Breast epithelium (tissue), 4 donors: Measurements from ENCODE around the gene LINS1. TPM values are rescaled to one million over a fixed set of nuclear protein-coding genes. Genes with fewer than 3 reads are reported as not detected.

Experiments
- DNase-seq, 2 donors: peaks; one replicate each; pipeline ENCODE4 v3.0.0-alpha.2; 2019; ENCODE audit warnings: low spot score in 2 of 2
- H3K27ac ChIP-seq, 2 donors: fragments of 200-600 bp; sonication (generic) in 1 of 2; one replicate each; pipeline ENCODE4 v1.5.1; 2016 to 2019; ENCODE audit warnings: mild to moderate bottlenecking in 1 of 2
- H3K27me3 ChIP-seq, 2 donors: fragments of 200-600 bp; sonication (generic) in 1 of 2; one replicate each; pipeline versions ENCODE4 v1.5.1 to v1.6.0; 2017 to 2019; ENCODE audit warnings: control low read depth in 1 of 2, mild to moderate bottlenecking in 1 of 2
- H3K36me3 ChIP-seq: fragments of 200-600 bp; one replicate; pipeline ENCODE4 v1.5.1; 2019
- H3K4me1 ChIP-seq, 2 donors: fragments of 200-600 bp; sonication (generic); one replicate each; pipeline ENCODE4 v1.5.1; 2016 to 2019; ENCODE audit warnings: control low read depth in 1 of 2
- H3K4me3 ChIP-seq, 3 donors: fragments of 200-600 bp; sonication (generic); 1 replicate in 2 of 3; 2 replicates in 1 of 3; pipeline ENCODE4 v1.5.1; 2016 to 2019; ENCODE audit warnings: mild to moderate bottlenecking in 3 of 3, moderate library complexity in 2 of 3
- H3K9me3 ChIP-seq, 2 donors: fragments of 200-600 bp; sonication (generic) in 1 of 2; one replicate each; pipeline ENCODE4 v1.5.1; 2016 to 2019; ENCODE audit warnings: control low read depth in 1 of 2
- CTCF ChIP-seq, 3 donors: fragments of 450-650 bp; IDR thresholded peaks; one replicate each; pipeline ENCODE4 v1.5.1; 2016 to 2017; ENCODE audit warnings: antibody characterized with exemption in 3 of 3, mild to moderate bottlenecking in 3 of 3, moderate library complexity in 3 of 3
- POLR2A ChIP-seq: fragments of 450-650 bp; IDR thresholded peaks from one replicate; pipeline ENCODE4 v1.6.1; 2016; ENCODE audit warnings: antibody characterized with exemption, mild to moderate bottlenecking, moderate library complexity
- POLR2AphosphoS5 ChIP-seq, 3 donors: sonication (generic); formaldehyde crosslinking; IDR thresholded peaks; one replicate each; pipeline ENCODE4 v1.6.1; 2017; ENCODE audit warnings: antibody characterized with exemption in 3 of 3
- intact Hi-C: fragments of 100-400 bp; cut with DNase I; formaldehyde crosslinking; loops from one replicate; pipeline ENCODE4 v1.15.1; 2023; ENCODE audit warnings: low total_unique reads
- total RNA-seq, 3 donors: library from RNA; depleted of rRNA; stranded (reverse); fragments of >200 nt; gene quantifications; one replicate each; pipeline ENCODE4 v1.1.0, GENCODE V29; 2016

LINS1 gene
- total RNA-seq, result 10 to 100 TPM; 16.3 to 70.4 (median 31.5) TPM

DNA sequence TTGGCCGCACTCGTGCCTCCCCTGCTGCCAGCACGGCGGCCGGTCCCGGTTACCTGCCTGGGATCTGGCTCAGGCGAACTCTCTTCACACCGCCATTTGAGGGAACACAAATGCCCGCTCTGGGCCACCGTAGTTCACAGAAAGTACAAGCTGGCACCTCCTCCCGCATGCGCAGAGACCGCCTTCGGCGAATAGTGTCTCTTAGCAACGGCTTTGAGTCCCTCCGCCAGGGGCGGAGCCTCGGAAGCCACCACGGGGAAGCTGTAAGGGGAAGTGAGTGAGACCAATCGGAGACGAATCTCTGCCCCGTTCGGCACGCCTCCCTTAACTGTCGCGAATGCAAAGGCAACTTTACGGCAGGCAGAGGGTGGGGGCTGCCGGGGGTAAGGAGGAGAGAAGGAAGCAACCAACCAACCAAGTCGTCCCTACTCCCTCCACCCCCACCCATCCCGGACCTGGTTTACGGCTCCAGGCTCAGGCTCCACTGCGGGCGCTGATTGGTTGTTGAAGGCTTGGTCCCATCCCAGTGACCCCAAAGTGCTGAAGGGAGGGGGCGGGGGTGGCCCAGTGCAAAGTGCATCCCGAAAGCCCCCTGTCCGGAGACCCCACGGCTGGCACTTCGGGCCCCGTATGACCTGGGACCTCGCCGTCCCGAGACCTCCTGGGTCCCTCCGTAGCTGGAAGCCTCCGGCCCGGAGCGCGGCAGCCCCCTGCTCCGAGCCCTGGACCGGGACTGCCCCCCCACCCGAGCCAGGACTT lies at the start of gene LINS1, which contains the start of gene ASB7:
TSS of gene LINS1 (minus strand) at position 121 of the 759 bp plus-strand sequence. CDS start 21,342 bp downstream, outside the sequence.
TSS of gene ASB7 (plus strand) at position 526 of the 759 bp plus-strand sequence. CDS start 9,628 bp downstream, outside the sequence.
- no peaks in the 10 kb centered on the region for H3K36me3 ChIP-seq
- TF ChIP-seq POLR2A, result peak; percentile 27
- TF ChIP-seq POLR2AphosphoS5 (IDR thresholded peaks at IDR 0.05), result peak; percentile 79 to 89 (median 83)
- peak in 1 of 3 donors; percentile 8 for TF ChIP-seq CTCF (IDR thresholded peaks at IDR 0.05)
- no peaks in the 10 kb centered on the region for H3K9me3 ChIP-seq
- intact Hi-C loops, result no loop called here
- peak within 1 kb of the TSS; percentile 84 to 89 for H3K27ac ChIP-seq
- no peaks in the 10 kb centered on the region for H3K27me3 ChIP-seq
- H3K4me1 ChIP-seq, result peaks cover 0 to 17% of the 10 kb centered on the region in 2 donors
- H3K4me3 ChIP-seq, result peak within 1 kb of the TSS; percentile 80 to 92 (median 89)
- peak; percentile 100 for DNase-seq

DNA sequence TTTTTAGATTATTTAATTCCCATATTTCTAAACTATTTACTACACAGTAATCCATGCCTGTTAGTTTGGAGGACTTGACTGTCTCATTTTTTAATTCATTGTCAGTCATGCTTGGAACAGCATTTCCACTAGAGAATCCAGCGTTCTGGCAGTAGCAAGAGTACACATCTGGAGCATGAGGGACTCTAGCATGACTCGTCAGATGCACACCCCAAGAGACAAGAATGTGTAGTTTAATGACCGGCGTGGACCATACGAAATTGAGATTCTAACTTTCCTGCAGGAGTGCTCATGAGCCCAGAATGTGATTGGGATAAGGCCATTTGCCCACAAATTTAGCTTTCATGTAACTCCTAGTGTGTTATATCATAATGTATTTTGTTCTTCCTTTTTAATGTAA lies 49.3 kb upstream of the LINS1 start:
- intact Hi-C loops, result no loop called here
- DNase-seq, result no peak
- TF ChIP-seq CTCF (IDR thresholded peaks at IDR 0.05) (no peak), POLR2AphosphoS5 (IDR thresholded peaks at IDR 0.05) (no peak), POLR2A (no peak)
- no peak overlapping the region for H3K27ac ChIP-seq
- no peaks in the 10 kb centered on the region for H3K4me1 ChIP-seq
- H3K9me3 ChIP-seq, result no peaks in the 10 kb centered on the region
- H3K4me3 ChIP-seq, result no peak overlapping the region
- H3K27me3 ChIP-seq, result no peaks in the 10 kb centered on the region
- H3K36me3 ChIP-seq, result no peaks in the 10 kb centered on the region

DNA sequence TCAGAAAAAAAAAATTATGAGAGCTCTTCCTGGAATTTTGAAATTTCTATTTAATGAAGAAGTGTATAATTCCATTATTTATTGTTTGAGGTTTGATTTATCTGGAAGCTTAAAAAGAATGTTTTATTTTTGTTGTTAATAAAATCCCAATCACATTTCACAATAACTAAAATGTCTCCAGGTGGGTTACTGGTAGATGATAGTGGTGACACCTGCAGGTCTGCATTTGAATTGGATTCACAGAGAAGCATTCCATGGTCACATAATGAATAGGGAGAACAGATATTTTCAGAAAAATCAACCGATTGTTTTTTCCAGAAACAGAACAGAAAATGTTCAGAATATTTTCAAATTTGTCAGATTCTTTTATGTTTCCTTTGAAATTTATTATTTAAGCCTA lies 48.7 kb upstream of the LINS1 start:
- H3K36me3 ChIP-seq, result no peaks in the 10 kb centered on the region
- intact Hi-C loops, result no loop called here
- no peak overlapping the region for H3K27ac ChIP-seq
- no peak for TF ChIP-seq POLR2A
- TF ChIP-seq CTCF (IDR thresholded peaks at IDR 0.05), result no peak
- TF ChIP-seq POLR2AphosphoS5 (IDR thresholded peaks at IDR 0.05), result no peak
- no peaks in the 10 kb centered on the region for H3K9me3 ChIP-seq
- H3K27me3 ChIP-seq, result no peaks in the 10 kb centered on the region
- H3K4me3 ChIP-seq, result no peak overlapping the region
- H3K4me1 ChIP-seq, result no peaks in the 10 kb centered on the region
- no peak for DNase-seq

GRCh38 chr15:100648951-100649350 lies 47.0 kb upstream of the LINS1 start:
- H3K9me3 ChIP-seq, result no peaks in the 10 kb centered on the region
- no peaks in the 10 kb centered on the region for H3K4me1 ChIP-seq
- H3K4me3 ChIP-seq, result no peak overlapping the region
- TF ChIP-seq POLR2AphosphoS5 (IDR thresholded peaks at IDR 0.05) (no peak), POLR2A (no peak), CTCF (IDR thresholded peaks at IDR 0.05) (no peak)
- H3K27ac ChIP-seq, result no peak overlapping the region
- intact Hi-C loops, result no loop called here
- H3K36me3 ChIP-seq, result no peaks in the 10 kb centered on the region
- no peaks in the 10 kb centered on the region for H3K27me3 ChIP-seq
- DNase-seq, result no peak

DNA sequence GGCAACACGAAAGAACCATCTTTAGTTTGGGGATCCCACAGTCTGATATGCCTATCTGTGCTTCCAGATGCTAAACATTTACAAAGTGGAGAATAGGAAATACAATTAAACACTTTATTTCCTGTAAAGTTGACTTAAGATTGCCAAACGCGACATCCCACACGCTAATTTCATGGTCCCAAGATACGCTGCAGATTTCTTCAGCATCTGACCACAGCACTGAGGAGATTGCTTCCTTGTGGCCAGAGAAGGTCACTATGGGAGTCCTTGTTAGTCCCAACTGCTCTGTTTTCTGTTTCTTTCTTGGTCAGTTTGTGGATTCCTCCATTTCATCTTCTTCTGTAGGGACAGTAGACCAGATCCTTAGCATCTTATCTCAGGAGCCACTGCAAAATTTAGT lies 43.7 kb upstream of the LINS1 start:
- Histone ChIP-seq H3K4me3 (no peak overlapping the region), H3K4me1 (no peaks in the 10 kb centered on the region), H3K36me3 (no peaks in the 10 kb centered on the region), H3K27me3 (no peaks in the 10 kb centered on the region), H3K9me3 (no peaks in the 10 kb centered on the region), H3K27ac (peak overlapping the region in 1 of 2 donors; percentile 28)
- intact Hi-C loops, result no loop called here
- TF ChIP-seq POLR2A (no peak), POLR2AphosphoS5 (IDR thresholded peaks at IDR 0.05) (no peak), CTCF (IDR thresholded peaks at IDR 0.05) (no peak)
- DNase-seq, result no peak
